Inflammatory macrophage (primary cell): ENCODE data around the gene CATSPERZ.

Experiments used
- DNase-seq, 2 donors: peaks; one replicate each; pipeline ENCODE4 v3.0.0-alpha.2; 2020 to 2022
- total RNA-seq, 18 experiments: gene quantifications; one replicate each; lab custom pipeline; 2026; ENCODE audit warnings: mixed read lengths in 6 of 18, inconsistent platforms in 2 of 18; lab: John Stamatoyannopoulos, UW

The CATSPERZ gene, protein sequence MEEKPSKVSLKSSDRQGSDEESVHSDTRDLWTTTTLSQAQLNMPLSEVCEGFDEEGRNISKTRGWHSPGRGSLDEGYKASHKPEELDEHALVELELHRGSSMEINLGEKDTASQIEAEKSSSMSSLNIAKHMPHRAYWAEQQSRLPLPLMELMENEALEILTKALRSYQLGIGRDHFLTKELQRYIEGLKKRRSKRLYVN
- 0 to 0.03 (median 0) reads per million in 18 experiments for total RNA-seq

DNA sequence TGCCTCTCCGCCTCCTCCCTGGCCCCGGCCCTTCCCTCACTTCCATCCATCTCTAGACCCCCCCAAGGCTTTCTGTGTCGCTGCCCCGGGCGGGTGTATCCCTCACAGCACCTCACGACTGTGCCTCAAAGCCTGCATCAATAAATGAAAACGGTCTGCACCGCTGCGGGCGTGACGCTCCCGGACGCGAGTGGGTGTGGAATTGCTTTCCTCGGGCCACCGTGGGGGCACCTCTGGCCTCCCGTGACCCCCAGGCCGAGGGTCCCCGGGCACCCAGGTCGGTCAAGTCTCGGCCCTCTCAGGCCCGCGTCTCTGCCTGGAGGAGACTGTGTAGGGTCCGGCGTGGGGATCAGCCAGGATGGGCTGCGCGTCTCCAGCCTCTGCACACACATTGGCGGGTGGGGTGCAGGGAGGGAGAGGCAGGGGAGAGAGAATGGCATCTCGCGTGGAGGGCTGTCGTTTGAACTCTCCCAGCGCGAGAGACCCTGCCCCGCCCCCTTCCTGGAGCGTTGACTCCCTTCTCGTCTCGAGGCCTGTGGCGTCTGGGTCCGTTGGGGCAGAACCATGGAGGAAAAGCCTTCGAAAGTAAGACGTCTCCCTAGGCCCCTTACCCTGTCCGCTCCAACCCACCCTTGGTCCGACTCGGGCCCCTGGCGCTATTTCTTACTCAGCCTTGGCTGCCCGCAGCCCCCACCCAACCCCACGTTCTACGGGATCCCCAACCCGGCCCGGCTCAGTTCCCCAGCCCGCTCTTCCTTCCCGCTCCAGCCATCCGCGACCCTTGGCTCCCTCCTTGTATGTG is at the start of gene CATSPERZ:
Gene CATSPERZ, plus strand, starts transcription at position 512 of the 802 bp plus-strand sequence. Its CDS starts 53 bp downstream, at position 565.
- DNase-seq: no peak

DNA sequence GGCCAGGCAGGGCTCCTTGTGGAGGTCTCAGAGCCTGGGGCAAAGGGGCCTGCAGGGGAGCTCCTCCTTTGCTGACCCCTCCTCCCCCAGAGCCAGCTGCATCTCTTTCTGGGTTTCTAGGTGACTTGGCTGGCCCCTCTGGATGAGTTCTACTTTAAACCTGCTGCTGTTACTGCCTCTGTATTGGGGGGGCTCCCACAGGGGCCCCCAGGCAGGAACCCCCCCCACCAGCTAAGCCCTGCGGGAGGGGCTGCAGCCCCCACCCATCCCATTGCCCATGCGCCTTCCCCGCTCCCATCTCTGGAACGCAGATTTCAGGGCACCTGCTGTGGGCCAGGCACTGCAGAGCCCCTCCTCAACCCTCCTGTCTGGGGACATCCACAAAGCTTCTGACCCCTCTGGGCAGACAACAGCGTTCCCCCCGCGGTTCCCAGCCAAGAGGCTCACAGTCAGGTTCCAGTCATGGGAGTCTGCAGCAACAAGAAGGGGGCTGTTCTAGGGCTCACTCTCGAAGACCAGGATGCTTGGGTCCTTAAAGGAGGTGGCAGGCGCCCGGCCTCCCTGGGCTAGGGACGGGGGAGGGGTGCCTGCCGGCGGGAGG is 49.6 kb upstream of the CATSPERZ start:
- DNase-seq: no peak

DNA sequence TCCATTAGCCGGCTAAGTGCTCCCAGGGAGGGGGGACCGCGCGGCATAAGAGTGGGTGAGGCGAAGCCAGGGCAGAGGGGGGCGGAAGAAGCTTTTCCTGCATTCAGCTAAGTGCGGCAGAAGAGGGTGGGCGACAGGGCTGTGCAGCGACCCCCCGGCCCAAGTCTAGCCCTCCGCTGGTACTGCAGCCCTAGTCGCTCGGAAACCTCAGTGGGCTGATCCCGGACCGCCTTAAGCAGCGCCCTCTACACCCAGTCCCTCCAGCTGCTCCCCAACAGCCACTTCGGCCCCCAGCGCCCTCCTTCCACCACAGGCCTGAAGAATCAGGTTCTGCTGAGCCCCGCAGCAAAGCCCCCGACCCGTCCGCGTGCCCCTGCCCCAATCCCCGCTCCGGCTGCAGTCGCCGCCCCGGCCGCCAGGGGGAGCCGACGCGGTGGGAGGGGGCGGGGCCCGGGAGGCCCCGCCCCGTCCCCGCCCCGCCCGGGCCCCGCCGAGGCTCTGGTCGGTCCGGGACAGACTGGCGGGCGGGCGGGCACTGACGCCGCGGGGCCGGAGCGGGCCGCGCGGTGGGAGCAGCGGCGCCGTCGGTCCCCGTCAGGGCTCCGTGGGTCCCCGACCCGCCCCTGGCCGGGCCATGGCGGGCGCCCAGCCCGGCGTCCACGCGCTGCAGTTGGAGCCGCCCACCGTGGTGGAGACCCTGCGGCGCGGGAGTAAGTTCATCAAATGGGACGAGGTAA is 49.0 kb upstream of the CATSPERZ start, which contains the start of gene PLCB3:
Gene PLCB3, plus strand, starts transcription at position 515 of the 737 bp plus-strand sequence. Its CDS starts 120 bp downstream, at position 635.
- peak; percentile 54 to 73 for DNase-seq

DNA sequence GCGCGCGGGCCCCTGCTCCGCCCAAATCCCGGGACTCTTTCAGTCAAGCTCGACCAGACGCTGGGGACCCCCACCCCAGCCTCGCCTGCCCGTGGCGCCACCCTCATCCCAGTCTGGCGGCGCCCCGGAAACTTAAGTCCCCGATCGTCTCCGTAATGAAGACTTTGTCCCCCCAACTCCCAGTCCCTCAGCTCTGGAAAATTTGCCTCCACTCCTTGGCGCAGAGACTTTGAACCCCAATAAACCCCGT is 48.5 kb upstream of the CATSPERZ start:
- DNase-seq: no peak

DNA sequence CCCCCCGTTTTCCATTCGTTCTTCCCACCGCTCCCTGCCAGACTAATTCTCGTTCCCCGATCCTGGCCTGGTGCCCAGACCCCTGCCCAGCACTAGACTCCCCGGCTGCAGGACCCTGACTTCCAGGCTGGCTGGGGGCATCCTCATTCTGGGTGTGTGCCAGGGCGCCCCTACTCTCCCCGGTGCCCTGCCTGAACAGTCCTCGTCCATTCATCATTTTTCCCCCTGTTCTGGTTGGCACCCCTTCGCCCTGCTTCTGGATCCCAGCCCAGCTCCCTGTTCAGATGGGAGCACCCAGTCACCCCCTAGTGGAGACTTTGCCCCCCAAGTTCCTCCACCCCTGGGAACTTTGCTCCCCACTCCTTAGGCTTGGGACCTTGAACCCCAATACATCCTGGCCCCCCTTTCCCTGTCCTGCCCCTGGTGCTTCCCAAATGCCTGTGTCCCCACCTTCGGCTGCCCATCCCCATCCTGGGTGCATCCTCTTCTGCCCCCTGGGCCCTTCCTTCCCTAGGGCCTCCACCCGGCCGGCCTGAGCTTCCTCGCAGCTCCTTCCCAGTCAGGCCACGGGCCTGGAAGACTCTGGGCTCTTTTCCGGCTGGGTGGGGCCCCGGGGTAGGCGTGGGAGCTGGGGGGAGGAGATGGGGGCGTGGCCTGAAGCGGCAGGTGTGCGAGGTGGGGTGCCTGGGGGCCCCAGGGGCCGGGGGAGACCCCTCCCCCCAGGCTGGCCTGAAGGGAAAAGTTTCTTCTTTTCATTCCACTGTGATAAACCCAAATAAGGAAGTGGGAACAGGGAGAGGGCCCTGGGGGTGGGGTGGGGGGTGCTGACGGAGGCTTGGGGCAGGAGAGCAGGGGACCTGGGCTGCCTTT is 47.9 kb upstream of the CATSPERZ start:
- DNase-seq: peak; percentile 30 to 62

DNA sequence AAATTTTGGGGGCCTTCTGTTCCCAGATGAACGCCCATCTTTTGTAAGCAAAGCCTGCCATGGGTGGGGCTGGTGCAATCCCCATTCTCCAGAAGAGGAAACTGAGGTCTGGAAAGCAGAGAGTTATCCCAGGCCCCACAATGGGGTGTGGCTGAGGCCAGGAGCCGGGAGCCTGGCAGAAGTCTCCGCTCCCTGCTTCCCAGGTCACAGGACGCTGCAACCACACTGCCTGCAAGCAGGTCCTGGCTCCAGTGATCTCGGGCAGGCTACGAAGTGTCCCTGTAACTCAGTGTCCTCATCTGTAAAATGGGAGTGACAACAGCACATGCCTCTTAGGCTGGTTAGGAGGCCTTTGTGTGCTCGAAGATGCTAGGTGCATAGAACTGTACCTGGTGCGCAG is 47.1 kb upstream of the CATSPERZ start:
- DNase-seq: no peak

DNA sequence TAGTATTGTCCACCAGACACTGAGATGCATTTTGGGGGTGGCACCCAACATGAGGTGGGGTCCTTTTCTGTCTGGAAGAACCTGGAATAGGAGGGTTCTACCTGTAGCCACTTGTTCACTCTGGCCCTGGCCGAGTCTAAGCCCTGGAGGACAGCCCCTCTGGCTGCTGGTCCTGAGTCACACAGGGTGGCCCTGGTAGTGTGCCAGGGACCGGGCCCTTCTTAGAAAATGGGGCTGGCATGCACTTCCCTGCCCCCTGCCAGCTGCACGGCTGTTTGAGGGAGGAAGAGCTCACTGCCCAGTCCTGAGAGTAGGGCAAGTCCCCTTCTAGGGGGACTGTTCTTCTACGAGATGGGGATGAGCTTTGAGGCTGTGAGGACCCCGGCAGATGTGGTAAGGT is 46.7 kb upstream of the CATSPERZ start:
- DNase-seq: no peak

DNA sequence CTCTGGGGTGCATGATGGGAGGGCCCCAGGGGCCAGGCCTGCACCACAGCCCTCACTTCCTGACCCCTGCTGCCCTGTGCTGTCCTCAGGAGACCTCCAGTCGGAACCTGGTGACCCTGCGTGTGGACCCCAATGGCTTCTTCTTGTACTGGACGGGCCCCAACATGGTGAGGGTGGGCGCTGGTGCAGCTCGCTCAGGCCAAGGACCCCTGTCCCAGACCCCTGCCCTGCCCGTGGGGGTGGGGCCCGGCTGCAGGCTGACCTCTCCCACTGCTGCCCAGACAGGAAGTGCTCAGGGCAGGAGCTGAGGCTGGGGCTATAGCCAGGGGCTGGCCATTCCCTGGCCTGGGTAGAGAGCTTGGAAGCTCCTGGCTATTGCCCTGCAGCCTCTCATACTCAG is 45.8 kb upstream of the CATSPERZ start:
- DNase-seq: no peak

DNA sequence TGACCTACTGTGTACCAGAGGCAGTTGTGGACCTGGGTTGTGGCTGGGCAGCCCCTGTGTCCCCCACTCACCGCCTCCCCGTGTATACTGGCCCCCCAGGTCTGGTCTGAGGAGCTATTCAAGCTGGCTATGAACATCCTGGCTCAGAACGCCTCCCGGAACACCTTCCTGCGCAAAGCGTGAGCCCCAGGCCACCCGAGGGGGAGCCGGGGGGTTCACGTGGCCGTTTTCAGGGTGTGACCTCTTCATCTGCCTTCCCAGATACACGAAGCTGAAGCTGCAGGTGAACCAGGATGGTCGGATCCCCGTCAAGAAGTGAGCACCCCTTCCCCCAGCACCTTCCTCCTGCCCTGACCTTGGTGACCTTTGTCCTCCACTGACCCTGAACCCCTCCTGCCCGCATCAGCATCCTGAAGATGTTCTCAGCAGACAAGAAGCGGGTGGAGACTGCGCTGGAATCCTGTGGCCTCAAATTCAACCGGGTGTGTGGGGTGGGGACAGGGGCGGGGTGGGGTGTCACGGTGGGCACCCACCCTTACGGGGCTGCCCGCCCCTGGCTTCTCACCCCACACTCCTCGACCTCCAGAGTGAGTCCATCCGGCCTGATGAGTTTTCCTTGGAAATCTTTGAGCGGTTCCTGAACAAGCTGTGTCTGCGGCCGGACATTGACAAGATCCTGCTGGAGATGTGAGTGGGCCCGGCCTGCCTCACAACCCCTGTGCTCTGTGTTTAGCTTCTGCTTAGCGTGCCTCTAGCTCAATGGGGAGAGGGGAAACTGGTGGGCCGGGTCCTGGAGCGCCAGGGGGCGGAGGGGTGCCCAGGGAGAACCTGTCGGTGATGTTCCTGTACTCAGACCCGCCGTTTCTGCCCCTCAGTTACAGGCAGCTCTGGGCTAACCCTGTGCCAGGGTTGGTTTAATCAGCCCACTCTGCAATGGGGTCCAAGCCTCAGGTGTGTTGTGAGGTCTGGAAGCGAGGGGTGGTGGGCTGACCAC is 44.7 kb upstream of the CATSPERZ start:
- no peak for DNase-seq

DNA sequence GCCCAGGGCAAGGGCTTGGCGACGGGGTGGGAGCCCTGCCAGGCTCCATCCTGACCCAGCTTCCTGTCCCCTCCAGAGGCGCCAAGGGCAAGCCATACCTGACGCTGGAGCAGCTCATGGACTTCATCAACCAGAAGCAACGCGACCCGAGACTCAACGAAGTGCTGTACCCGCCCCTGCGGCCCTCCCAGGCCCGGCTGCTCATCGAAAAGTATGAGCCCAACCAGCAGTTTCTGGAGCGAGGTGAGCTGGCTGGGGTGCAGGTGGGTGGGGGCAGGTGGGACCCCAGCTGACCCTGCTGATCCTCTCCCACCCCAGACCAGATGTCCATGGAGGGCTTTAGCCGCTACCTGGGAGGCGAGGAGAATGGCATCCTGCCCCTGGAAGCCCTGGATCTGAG is 43.9 kb upstream of the CATSPERZ start:
- DNase-seq: no peak

DNA sequence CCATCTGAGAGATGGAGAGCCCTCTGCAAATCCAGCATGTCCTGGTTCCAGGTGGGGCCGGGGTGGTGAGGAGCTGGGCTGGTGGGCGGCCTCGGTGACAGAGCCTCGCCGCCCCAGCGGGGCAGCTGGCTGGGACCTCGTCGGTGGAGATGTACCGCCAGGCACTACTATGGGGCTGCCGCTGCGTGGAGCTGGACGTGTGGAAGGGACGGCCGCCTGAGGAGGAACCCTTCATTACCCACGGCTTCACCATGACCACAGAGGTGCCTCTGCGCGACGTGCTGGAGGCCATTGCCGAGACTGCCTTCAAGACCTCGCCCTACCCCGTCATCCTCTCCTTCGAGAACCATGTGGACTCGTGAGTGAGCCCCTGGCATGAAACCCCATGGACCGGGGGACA is 41.8 kb upstream of the CATSPERZ start:
- no peak for DNase-seq

DNA sequence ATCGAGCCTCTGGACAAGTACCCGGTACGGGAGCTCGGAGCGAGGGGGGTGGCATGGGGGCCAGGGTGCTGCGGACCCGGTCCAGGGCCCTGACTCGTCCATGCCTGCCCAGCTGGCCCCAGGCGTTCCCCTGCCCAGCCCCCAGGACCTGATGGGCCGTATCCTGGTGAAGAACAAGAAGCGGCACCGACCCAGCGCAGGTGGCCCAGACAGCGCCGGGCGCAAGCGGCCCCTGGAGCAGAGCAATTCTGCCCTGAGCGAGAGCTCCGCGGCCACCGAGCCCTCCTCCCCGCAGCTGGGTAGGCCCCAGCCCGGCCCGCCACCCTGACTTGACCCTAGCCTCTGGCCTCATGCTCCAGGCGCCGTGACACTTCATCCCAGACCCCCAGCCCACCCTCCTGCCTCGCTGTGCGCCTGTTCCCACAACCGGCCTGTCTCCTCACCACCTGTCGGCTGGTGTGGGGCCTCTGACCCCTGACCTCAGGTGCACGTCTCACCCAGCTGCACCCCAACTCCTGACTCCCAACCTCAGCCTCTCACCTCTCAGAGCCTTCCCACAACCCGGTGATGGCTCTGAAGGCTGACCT is 41.1 kb upstream of the CATSPERZ start:
- DNase-seq: no peak

DNA sequence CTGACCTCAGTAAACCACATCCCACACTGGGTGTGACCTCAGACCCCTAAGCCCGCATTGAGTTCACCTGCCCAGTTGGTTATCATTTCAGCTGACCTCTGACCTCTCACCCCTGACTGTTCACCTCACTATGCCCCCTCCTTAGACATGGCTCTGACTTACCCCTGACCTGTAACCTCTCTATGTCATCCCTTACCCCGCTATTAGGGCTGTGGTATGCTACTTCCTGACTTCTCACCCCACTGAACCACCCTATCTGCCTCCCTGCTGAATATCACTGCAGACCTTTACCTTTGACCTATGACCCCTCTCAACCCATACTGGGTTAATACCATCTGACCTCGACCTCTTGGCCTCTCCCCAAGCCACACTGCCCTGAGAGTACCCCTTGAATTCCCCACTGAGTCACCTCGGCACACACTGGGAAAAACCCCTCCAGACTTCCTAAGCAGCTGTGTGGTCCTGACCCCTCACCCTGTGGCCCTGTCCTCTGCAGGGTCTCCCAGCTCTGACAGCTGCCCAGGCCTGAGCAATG is 40.6 kb upstream of the CATSPERZ start:
- no peak for DNase-seq

DNA sequence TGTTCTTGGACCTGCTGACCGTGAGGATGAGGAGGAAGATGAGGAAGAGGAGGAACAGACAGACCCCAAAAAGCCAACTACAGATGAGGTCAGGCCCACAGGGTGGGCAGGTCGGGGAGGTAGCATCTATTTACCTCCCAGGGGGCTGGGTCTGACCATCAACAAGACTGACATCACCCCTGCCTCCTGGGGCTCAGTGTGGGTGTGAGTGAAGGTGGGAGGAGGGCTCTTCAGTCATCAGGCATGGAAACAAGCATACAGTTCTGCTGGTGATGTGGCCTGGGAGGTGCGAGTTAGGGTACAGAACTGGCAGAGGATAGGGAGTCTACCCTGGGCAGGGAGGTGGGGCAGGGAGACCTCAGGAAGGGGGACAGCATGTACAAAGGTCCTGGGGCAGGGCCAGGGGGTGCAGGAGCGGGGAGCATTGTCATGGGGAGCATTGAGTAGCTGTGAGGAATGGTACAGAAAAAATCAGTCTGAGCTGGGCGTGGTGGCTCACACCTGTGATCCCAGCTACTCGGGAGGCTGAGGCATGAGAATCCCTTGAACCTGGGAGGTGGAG is 39.9 kb upstream of the CATSPERZ start:
- no peak for DNase-seq

DNA sequence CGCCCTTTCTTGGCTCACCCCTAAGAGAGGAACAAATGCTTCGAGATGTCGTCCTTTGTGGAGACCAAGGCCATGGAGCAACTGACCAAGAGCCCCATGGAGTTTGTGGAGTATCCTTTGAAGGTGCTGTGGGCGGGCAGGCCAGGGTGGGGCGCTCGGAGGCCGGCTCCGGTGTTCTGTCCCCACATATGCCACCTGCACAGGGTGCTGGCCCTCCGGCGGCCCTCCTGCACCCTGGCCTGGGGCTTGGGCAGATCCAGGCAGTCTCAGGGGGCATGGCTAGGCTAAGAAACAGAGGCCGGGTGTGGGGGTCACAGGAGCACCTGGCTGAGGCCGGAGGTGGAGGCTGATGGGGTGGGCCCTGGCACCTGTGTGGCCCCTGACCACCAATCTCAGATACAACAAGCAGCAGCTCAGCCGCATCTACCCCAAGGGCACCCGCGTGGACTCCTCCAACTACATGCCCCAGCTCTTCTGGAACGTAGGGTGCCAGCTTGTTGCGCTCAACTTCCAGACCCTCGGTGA is 38.5 kb upstream of the CATSPERZ start:
- DNase-seq: no peak

DNA sequence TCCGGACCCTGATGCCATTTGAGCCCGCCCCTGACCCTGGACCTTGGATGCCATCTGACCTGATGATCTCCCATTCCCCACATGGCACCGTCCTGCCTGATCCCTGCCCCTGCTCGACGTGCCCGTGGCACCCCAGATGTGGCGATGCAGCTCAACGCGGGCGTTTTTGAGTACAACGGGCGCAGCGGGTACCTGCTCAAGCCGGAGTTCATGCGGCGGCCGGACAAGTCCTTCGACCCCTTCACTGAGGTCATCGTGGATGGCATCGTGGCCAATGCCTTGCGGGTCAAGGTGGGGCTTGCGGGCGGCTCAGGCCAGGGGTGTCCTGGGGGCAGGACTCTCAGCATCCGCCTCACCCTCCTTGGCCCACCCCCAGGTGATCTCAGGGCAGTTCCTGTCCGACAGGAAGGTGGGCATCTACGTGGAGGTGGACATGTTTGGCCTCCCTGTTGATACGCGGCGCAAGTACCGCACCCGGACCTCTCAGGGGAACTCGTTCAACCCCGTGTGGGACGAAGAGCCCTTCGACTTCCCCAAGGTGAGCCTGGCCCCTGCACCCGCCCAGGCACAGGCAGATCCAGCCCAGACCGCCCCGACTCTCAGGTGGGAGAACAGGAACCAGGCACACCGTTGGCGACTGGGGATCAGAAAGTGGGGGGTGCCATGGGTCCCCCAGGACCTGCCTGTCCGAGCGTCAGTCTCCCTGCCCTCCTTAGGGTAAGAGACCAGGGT is 37.7 kb upstream of the CATSPERZ start:
- DNase-seq: no peak

DNA sequence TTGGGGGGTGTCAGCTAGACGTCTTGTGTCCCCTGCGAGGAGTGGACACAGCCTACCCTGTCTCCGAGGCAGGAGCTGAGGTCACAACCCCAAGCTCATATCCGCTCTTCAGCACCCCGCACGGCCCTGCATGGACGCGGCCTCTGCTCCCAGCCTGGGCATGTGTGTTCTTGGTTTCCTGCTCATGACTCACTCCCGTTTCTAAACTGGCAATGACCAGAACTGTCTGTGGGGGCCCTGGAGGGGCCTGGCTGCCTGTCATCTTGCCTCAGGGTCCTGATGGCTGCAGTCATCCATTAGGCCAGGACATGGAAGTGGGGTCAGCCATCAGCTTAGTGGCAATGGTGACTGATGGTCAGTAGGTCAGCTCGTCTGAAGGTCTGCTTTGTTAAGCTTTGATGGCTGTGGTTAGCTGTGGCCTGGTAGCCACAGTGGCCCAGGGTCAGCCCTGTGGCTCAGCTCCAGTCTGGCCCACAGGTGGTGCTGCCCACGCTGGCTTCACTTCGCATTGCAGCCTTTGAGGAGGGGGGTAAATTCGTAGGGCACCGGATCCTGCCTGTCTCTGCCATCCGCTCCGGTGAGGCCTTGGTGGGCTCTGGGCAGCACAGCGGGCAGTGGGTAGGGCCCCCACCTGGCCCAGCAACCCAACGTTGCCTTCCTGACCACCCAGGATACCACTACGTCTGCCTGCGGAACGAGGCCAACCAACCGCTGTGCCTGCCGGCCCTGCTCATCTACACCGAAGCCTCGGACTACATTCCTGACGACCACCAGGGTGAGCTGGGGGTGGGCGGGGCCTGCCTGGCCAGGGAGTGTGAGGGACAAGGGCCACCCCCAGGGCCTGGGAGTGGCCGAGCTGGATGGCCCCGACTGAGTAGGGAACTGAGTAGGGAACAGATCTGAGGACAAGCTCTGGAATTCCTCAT is 36.9 kb upstream of the CATSPERZ start:
- no peak for DNase-seq

DNA sequence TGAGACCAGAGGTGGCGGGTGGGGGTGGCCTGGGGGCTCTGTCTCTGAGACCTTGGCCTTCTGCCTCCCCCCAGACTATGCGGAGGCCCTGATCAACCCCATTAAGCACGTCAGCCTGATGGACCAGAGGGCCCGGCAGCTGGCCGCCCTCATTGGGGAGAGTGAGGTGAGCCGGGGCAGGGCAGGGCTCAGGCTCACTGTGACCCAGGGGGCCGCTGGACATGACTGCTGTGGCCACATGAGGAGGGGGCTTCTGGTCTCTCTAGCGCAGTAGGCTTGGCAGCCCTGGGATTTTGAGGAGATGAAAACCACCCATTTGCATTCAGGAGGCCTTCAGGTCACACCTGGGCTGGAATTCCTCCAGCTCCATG is 36.2 kb upstream of the CATSPERZ start:
- no peak for DNase-seq
